ENCODE measurements around the gene GRK4.

DNA sequence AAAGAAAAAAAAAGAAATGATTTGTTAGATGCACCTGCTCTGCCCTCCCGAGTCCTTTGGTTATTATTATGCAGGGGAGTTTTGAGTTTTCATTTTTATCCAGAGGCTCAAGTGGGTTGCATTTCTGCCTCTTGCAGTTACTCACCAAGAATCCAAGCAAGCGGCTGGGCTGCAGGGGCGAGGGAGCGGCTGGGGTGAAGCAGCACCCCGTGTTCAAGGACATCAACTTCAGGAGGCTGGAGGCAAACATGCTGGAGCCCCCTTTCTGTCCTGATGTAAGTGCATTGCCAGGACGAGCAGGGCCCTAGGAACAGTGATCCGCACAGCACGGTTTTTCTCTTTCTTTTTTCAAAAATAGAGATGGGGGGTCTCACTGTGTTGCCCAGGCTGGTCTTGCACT is 71.9 kb downstream of the GRK4 start:
- TF ChIP-seq, protein P1, sequence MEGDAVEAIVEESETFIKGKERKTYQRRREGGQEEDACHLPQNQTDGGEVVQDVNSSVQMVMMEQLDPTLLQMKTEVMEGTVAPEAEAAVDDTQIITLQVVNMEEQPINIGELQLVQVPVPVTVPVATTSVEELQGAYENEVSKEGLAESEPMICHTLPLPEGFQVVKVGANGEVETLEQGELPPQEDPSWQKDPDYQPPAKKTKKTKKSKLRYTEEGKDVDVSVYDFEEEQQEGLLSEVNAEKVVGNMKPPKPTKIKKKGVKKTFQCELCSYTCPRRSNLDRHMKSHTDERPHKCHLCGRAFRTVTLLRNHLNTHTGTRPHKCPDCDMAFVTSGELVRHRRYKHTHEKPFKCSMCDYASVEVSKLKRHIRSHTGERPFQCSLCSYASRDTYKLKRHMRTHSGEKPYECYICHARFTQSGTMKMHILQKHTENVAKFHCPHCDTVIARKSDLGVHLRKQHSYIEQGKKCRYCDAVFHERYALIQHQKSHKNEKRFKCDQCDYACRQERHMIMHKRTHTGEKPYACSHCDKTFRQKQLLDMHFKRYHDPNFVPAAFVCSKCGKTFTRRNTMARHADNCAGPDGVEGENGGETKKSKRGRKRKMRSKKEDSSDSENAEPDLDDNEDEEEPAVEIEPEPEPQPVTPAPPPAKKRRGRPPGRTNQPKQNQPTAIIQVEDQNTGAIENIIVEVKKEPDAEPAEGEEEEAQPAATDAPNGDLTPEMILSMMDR (IDR thresholded peaks at IDR 0.05; ENCODE audit: borderline replicate concordance, extremely low read depth, low read length, poor library complexity, severe bottlenecking) = no peak
- no peak for TF ChIP-seq EZH2 (IDR thresholded peaks at IDR 0.05; ENCODE audit: borderline replicate concordance, low read depth, low read length, severe bottlenecking)

Data from DND-41 (cell line).